H9 (cell line): Measurements from ENCODE around the gene TBL1X. TPM values are rescaled to one million over a fixed set of nuclear protein-coding genes. Genes with fewer than 3 reads are reported as not detected.

ENCODE experiments used
- DNase-seq: peaks from one replicate; pipeline ENCODE4 v3.0.0-alpha.2; 2017
- H2AFZ ChIP-seq: one replicate; pipeline ENCODE4 v1.6.1; 2013; ENCODE audit warnings: mild to moderate bottlenecking, low read length, control low read depth, moderate library complexity
- H2AK5ac ChIP-seq: 2 replicates; pipeline ENCODE4 v1.6.1; 2013; ENCODE audit warnings: low read length, control low read depth, mixed read lengths; ENCODE audit not compliant: insufficient read length
- H2BK120ac ChIP-seq: one replicate; pipeline ENCODE4 v1.6.1; 2013; ENCODE audit warnings: low read depth, mild to moderate bottlenecking, low read length, control low read depth, inconsistent platforms; ENCODE audit not compliant: poor library complexity, severe bottlenecking
- H2BK12ac ChIP-seq: 2 replicates; pipeline ENCODE4 v1.6.1; 2013; ENCODE audit warnings: low read length, control low read depth, mixed read lengths, low read depth; ENCODE audit not compliant: insufficient read length
- H2BK15ac ChIP-seq: 2 replicates; pipeline ENCODE4 v1.6.1; 2013; ENCODE audit warnings: low read depth, low read length, control low read depth
- H2BK20ac ChIP-seq: one replicate; pipeline ENCODE4 v1.6.1; 2013; ENCODE audit warnings: low read depth, mild to moderate bottlenecking, low read length, control low read depth, inconsistent platforms; ENCODE audit not compliant: poor library complexity, severe bottlenecking
- H2BK5ac ChIP-seq: 2 replicates; pipeline ENCODE4 v1.6.1; 2013; ENCODE audit warnings: low read length, control low read depth, mixed read lengths; ENCODE audit not compliant: insufficient read length
- H3K14ac ChIP-seq: 2 replicates; pipeline ENCODE4 v1.6.1; 2013; ENCODE audit warnings: low read length, control low read depth; ENCODE audit not compliant: insufficient read depth
- H3K18ac ChIP-seq: 2 replicates; pipeline ENCODE4 v1.6.1; 2013; ENCODE audit warnings: low read depth, mild to moderate bottlenecking, mixed read lengths, low read length, control low read depth; ENCODE audit not compliant: insufficient read length
- H3K23ac ChIP-seq: 2 replicates; pipeline ENCODE4 v1.6.1; 2013; ENCODE audit warnings: low read length, control low read depth, mixed read lengths, low read depth; ENCODE audit not compliant: insufficient read length
- H3K23me2 ChIP-seq: 2 replicates; pipeline ENCODE4 v1.6.1; 2013; ENCODE audit warnings: low read depth, mild to moderate bottlenecking, mixed read lengths, low read length, control low read depth; ENCODE audit not compliant: insufficient read length, poor library complexity, severe bottlenecking
- H3K27ac ChIP-seq: 2 replicates; pipeline ENCODE4 v1.5.1; 2013; ENCODE audit warnings: low read length, control low read depth, mixed read lengths, low read depth; ENCODE audit not compliant: insufficient read length
- H3K27me3 ChIP-seq: 2 replicates; pipeline ENCODE4 v1.6.1; 2013; ENCODE audit warnings: low read length, control low read depth, inconsistent platforms; ENCODE audit not compliant: insufficient read depth
- H3K4ac ChIP-seq: 2 replicates; pipeline ENCODE4 v1.6.1; 2013; ENCODE audit warnings: low read depth, mild to moderate bottlenecking, control low read depth, inconsistent platforms, low read length, moderate library complexity
- H3K4me1 ChIP-seq: 2 replicates; pipeline ENCODE4 v1.6.1; 2013; ENCODE audit warnings: low read length, control low read depth, inconsistent platforms; ENCODE audit not compliant: insufficient read depth
- H3K4me2 ChIP-seq: 2 replicates; pipeline ENCODE4 v1.6.1; 2013; ENCODE audit warnings: low read length, control low read depth, mixed read lengths; ENCODE audit not compliant: insufficient read length, insufficient read depth
- H3K56ac ChIP-seq: 2 replicates; pipeline ENCODE4 v1.6.1; 2013; ENCODE audit warnings: low read depth, mild to moderate bottlenecking, mixed read lengths, low read length, control low read depth; ENCODE audit not compliant: insufficient read length
- H3K79me1 ChIP-seq: 2 replicates; pipeline ENCODE4 v1.6.1; 2013; ENCODE audit warnings: low read depth, mild to moderate bottlenecking, moderate library complexity, low read length, control low read depth, inconsistent platforms; ENCODE audit not compliant: insufficient read depth, poor library complexity, severe bottlenecking
- H3K79me2 ChIP-seq: 2 replicates; pipeline ENCODE4 v1.6.1; 2013; ENCODE audit warnings: low read length, control low read depth, inconsistent platforms; ENCODE audit not compliant: insufficient read depth
- H3K9ac ChIP-seq: 2 replicates; pipeline ENCODE4 v1.6.1; 2013; ENCODE audit warnings: low read length, control low read depth, mixed read lengths; ENCODE audit not compliant: insufficient read length; ENCODE audit errors: extremely low read depth
- H3K9me3 ChIP-seq: one replicate; pipeline ENCODE4 v1.6.1; 2013; ENCODE audit warnings: low read depth, low read length, inconsistent platforms; ENCODE audit not compliant: control insufficient read depth
- H3T11ph ChIP-seq: one replicate; pipeline ENCODE4 v1.6.1; 2013; ENCODE audit warnings: mild to moderate bottlenecking, low read length, control low read depth, inconsistent platforms
- H4K20me1 ChIP-seq: one replicate; pipeline ENCODE4 v1.6.1; 2013; ENCODE audit not compliant: control insufficient read depth, insufficient read length, insufficient read depth
- H4K5ac ChIP-seq: 2 replicates; pipeline ENCODE4 v1.6.1; 2013; ENCODE audit warnings: low read depth, mild to moderate bottlenecking, mixed read lengths, low read length, control low read depth; ENCODE audit not compliant: insufficient read length
- H4K8ac ChIP-seq: replicated peaks from 2 replicates; pipeline ENCODE4 v1.6.1; 2013; ENCODE audit warnings: low read length, control low read depth, mixed read lengths, low read depth; ENCODE audit not compliant: insufficient read length
- H4K91ac ChIP-seq: 2 replicates; pipeline ENCODE4 v1.6.1; 2013; ENCODE audit warnings: low read depth, mild to moderate bottlenecking, moderate library complexity, mixed read lengths, low read length, control low read depth; ENCODE audit not compliant: insufficient read length
- H3K27ac Mint-ChIP-seq, 3 experiments: 2 replicates in 2 of 3; 3 replicates in 1 of 3; pipeline ENCODE4 v1.8.0; 2020 to 2021; ENCODE audit warnings: mixed read lengths in 3 of 3, mild to moderate bottlenecking in 1 of 3, moderate library complexity in 1 of 3
- H3K27me3 Mint-ChIP-seq: 2 replicates; pipeline ENCODE4 v1.8.0; 2021; ENCODE audit warnings: low read depth, mild to moderate bottlenecking, moderate library complexity, mixed read lengths
- H3K36me3 Mint-ChIP-seq, 3 experiments: 2 replicates in 2 of 3; 3 replicates in 1 of 3; pipeline ENCODE4 v1.8.0; 2020 to 2021; ENCODE audit warnings: low read depth in 3 of 3, mixed read lengths in 3 of 3; ENCODE audit not compliant: insufficient read depth in 1 of 3
- H3K4me1 Mint-ChIP-seq, 2 experiments: 2 replicates each; pipeline ENCODE4 v1.8.0; 2020; ENCODE audit warnings: mixed read lengths in 2 of 2
- H3K4me3 Mint-ChIP-seq, 2 experiments: 2 replicates in 1 of 2; 3 replicates in 1 of 2; pipeline ENCODE4 v1.8.0; 2020 to 2021; ENCODE audit warnings: mild to moderate bottlenecking in 2 of 2, mixed read lengths in 2 of 2, moderate library complexity in 1 of 2
- H3K9me3 Mint-ChIP-seq, 2 experiments: 2 replicates in 1 of 2; 3 replicates in 1 of 2; pipeline ENCODE4 v1.8.0; 2020; ENCODE audit warnings: mild to moderate bottlenecking in 2 of 2, mixed read lengths in 2 of 2, moderate library complexity in 1 of 2
- CTCF ChIP-seq: fragments of 200-600 bp; sonication (generic); conservative IDR thresholded peaks from 3 replicates; pipeline ENCODE4 v1.8.0; 2021; ENCODE audit warnings: antibody characterized with exemption, mild to moderate bottlenecking
- WGBS: extraction: QIAGEN DNeasy Blood & Tissue Kit; methylation state at CpG from one replicate; pipeline ENCODE4 v1.1.7; 2013; ENCODE audit warnings: missing lambda C conversion rate, low lambda C conversion rate, mixed read lengths; ENCODE audit not compliant: insufficient read length; ENCODE audit errors: extremely low coverage; 5-methylcytosine and 5-hydroxymethylcytosine counted together
- total RNA-seq: library from RNA; stranded (reverse); gene quantifications from 2 replicates; pipeline ENCODE4 v1.2.1, GENCODE V29; 2021

TBL1X gene
- total RNA-seq, 1 experiment from 2014 or later = 24.1 TPM

GRCh38 chrX:9658409-9658808 lies 193.6 kb downstream of the TBL1X start:
- no peak overlapping the region for H2BK20ac ChIP-seq
- H2BK120ac ChIP-seq = no peak overlapping the region
- peaks cover 35 to 41% (median 39%) of the 10 kb centered on the region in 3 experiments for H3K36me3 Mint-ChIP-seq
- H3K79me2 ChIP-seq = no peaks in the 10 kb centered on the region
- no peak overlapping the region for H4K5ac ChIP-seq
- H4K91ac ChIP-seq = no peak overlapping the region
- peaks cover 2% of the 10 kb centered on the region for H3K23me2 ChIP-seq
- H3K18ac ChIP-seq = no peak overlapping the region
- H3K4ac ChIP-seq = no peak overlapping the region
- H3K23ac ChIP-seq = no peak overlapping the region
- H3K4me1 ChIP-seq = no peaks in the 10 kb centered on the region
- no peak overlapping the region for H3K4me3 Mint-ChIP-seq
- peak overlapping the region in 1 of 3 experiments; percentile 11; a peak in 1 of 7 replicates for H3K27ac Mint-ChIP-seq
- no peak for TF ChIP-seq CTCF
- H2AK5ac ChIP-seq = no peak overlapping the region
- no CpG with 5 or more reads among the region's 4 CpGs for WGBS
- H3K4me2 ChIP-seq = no peak overlapping the region
- H3K79me1 ChIP-seq = no peaks in the 10 kb centered on the region
- no peak overlapping the region for H2AFZ ChIP-seq
- H2BK5ac ChIP-seq = no peak overlapping the region
- H3K9me3 ChIP-seq = no peaks in the 10 kb centered on the region
- no peak overlapping the region for H3K14ac ChIP-seq
- no peak overlapping the region for H3K27ac ChIP-seq
- H3K9ac ChIP-seq = no peak overlapping the region
- no peak overlapping the region for H2BK12ac ChIP-seq
- no peak overlapping the region for H4K8ac ChIP-seq
- no peak overlapping the region for H3T11ph ChIP-seq
- no peaks in the 10 kb centered on the region for H3K27me3 ChIP-seq
- no peaks in the 10 kb centered on the region for H3K4me1 Mint-ChIP-seq
- H4K20me1 ChIP-seq = no peaks in the 10 kb centered on the region
- peaks cover 6 to 55% of the 10 kb centered on the region in 2 experiments for H3K9me3 Mint-ChIP-seq
- H2BK15ac ChIP-seq = no peak overlapping the region
- no peak overlapping the region for H3K56ac ChIP-seq
- no peak for DNase-seq
- no peaks in the 10 kb centered on the region; the same call in none of the 2 replicates for H3K27me3 Mint-ChIP-seq
